HepG2 (cell line): ENCODE results near the gene YWHAQ. TPM values are rescaled to one million over a fixed set of nuclear protein-coding genes. Genes with fewer than 3 reads are reported as not detected.

Experiments used
- BRD4 ChIP-seq: sonication (generic); formaldehyde crosslinking; IDR thresholded peaks from 2 replicates; pipeline ENCODE4 v1.4.0; 2020; ENCODE audit warnings: missing genetic modification reagents
- CCAR2 ChIP-seq: fragments of 200-400 bp; formaldehyde crosslinking; optimal IDR thresholded peaks from 2 replicates; pipeline ENCODE3; 2018; ENCODE audit warnings: low read depth, mild to moderate bottlenecking, low read length, moderate library complexity
- FUBP1 ChIP-seq: sonication (generic); formaldehyde crosslinking; IDR thresholded peaks from 2 replicates; pipeline ENCODE4 v1.5.1; 2020; ENCODE audit warnings: missing genetic modification reagents, mild to moderate bottlenecking, borderline replicate concordance
- GMEB2 ChIP-seq: IDR thresholded peaks from 2 replicates; pipeline ENCODE4 v1.6.1; 2016; ENCODE audit warnings: missing biosample characterization, missing genetic modification reagents, low read depth
- HNRNPK ChIP-seq: fragments of 200-400 bp; formaldehyde crosslinking; IDR thresholded peaks from 2 replicates; pipeline ENCODE4 v1.6.1; 2018; ENCODE audit warnings: low read length, low read depth, moderate library complexity, mild to moderate bottlenecking; ENCODE audit not compliant: poor library complexity, severe bottlenecking
- MTA3 ChIP-seq: sonication (generic); formaldehyde crosslinking; IDR thresholded peaks from 2 replicates; pipeline ENCODE4 v1.4.0; 2020; ENCODE audit warnings: missing genetic modification reagents
- ONECUT2 ChIP-seq: sonication (generic); formaldehyde crosslinking; IDR thresholded peaks from 2 replicates; pipeline ENCODE4 v1.4.0; 2020; ENCODE audit warnings: missing genetic modification reagents
- SIX4 ChIP-seq: sonication (generic); formaldehyde crosslinking; IDR thresholded peaks from 2 replicates; pipeline ENCODE4 v1.4.0; 2020; ENCODE audit warnings: missing genetic modification reagents
- SOX5 ChIP-seq: IDR thresholded peaks from 2 replicates; pipeline ENCODE4 v1.6.1; 2016; ENCODE audit warnings: borderline replicate concordance
- TBX3 ChIP-seq: fragments of 450-650 bp; IDR thresholded peaks from 2 replicates; pipeline ENCODE4 v1.6.1; 2017; ENCODE audit warnings: antibody characterized with exemption, mild to moderate bottlenecking, inconsistent platforms, borderline replicate concordance
- ZFP41 ChIP-seq: sonication (generic); formaldehyde crosslinking; IDR thresholded peaks from 2 replicates; pipeline ENCODE4 v1.4.0; 2020; ENCODE audit warnings: mild to moderate bottlenecking, missing genetic modification reagents, borderline replicate concordance
- ZNF30 ChIP-seq: sonication (generic); formaldehyde crosslinking; IDR thresholded peaks from 2 replicates; pipeline ENCODE4 v1.5.0; 2020; ENCODE audit warnings: mild to moderate bottlenecking, missing genetic modification reagents
- ZNF609 ChIP-seq: sonication (generic); formaldehyde crosslinking; IDR thresholded peaks from 2 replicates; pipeline ENCODE4 v1.4.0; 2020; ENCODE audit warnings: mild to moderate bottlenecking, missing genetic modification reagents, borderline replicate concordance
- polyA plus RNA-seq, 8 experiments: library from polyadenylated mRNA; depleted of rRNA in 3 of 8; stranded (reverse) in 7 of 8; unstranded in 1 of 8; fragments of >200 nt; fragmentation: Illumina TruSeq in 4 of 8; extraction: Trizol in 4 of 8; gene quantifications; 2 replicates each; pipeline versions ENCODE4 v1.2.1 to v1.2.3, GENCODE V29; 2011 to 2016; ENCODE audit warnings: low read depth in 4 of 8, missing spikeins in 1 of 8, mixed read lengths in 1 of 8; ENCODE audit not compliant: insufficient read depth in 1 of 8
- total RNA-seq, 5 experiments: library from RNA; depleted of rRNA; stranded (reverse); fragments of >200 nt; fragmentation: Illumina TruSeq; extraction: Trizol; gene quantifications; 2 replicates each; pipeline ENCODE4 v1.2.3, GENCODE V29; 2016; ENCODE audit warnings: low read depth in 1 of 5

Gene YWHAQ
- total and polyA plus RNA-seq, 2 of the 13 experiments (the other 11 are each of a cell fraction or from before 2014, with no cell fraction given) = 160 to 304 TPM

GRCh38 chr2:9630736-9631552 is at the start of gene YWHAQ (continued):
- TF ChIP-seq SIX4 (CRISPR knock-in tag) = peak; percentile 53; the same call in 1 of the 2 replicates
- TF ChIP-seq BRD4 (CRISPR knock-in tag) = no peak; the same call in 1 of the 2 replicates
- no peak for TF ChIP-seq CCAR2
- peak; percentile 23; the same call in 1 of the 2 replicates for TF ChIP-seq GMEB2
- peak; percentile 43; the same call in 1 of the 2 replicates for TF ChIP-seq TBX3
- TF ChIP-seq ZNF609 (CRISPR knock-in tag) = no peak; the same call in 1 of the 2 replicates
- 0 out of 2 replicates have a peak, but pooled peaks have one; percentile 42 for TF ChIP-seq MTA3 (CRISPR knock-in tag)
- TF ChIP-seq ZFP41 = no peak
- no peak for TF ChIP-seq FUBP1
- TF ChIP-seq HNRNPK = peak; percentile 79
- TF ChIP-seq SOX5 (CRISPR knock-in tag) = peak; percentile 35; the same call in 1 of the 2 replicates
- TF ChIP-seq ZNF30 (CRISPR knock-in tag) = no peak
- TF ChIP-seq ONECUT2 (CRISPR knock-in tag) = 0 out of 2 replicates have a peak, but pooled peaks have one; percentile 13
